ENCODE data around the gene SLC39A11.
"Not testable (repeated sequence)": the region's sequence is repeated elsewhere in the genome, so short reads cannot be mapped to it uniquely, and the experiment has no call there.

The SLC39A11 gene

GRCh38 chr17:72773225-72773624 lies 319.3 kb downstream of the SLC39A11 start:
- DNase-seq = not testable (repeated sequence)

GRCh38 chr17:72772331-72772821 lies 320.1 kb downstream of the SLC39A11 start:
- DNase-seq = no peak

DNA sequence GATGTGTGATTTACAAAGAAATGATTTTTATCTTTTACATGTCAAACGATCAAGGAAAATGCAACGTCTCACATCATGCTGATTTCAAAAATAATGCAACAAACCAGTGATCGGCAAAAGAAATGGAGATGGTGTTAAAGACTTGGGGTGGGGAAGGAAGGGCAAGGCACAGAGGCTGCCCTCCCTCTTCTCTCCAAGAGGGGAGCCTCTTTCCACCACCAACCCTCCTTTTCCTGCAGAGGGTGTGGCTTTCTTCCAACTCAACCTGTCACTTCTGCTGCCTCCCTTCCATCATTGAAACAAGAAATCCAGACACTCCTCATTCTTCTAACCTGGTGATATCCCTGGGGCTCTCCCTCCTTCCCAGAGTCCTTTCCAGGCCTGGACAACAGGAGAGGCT lies 320.8 kb downstream of the SLC39A11 start:
- DNase-seq = no peak

DNA sequence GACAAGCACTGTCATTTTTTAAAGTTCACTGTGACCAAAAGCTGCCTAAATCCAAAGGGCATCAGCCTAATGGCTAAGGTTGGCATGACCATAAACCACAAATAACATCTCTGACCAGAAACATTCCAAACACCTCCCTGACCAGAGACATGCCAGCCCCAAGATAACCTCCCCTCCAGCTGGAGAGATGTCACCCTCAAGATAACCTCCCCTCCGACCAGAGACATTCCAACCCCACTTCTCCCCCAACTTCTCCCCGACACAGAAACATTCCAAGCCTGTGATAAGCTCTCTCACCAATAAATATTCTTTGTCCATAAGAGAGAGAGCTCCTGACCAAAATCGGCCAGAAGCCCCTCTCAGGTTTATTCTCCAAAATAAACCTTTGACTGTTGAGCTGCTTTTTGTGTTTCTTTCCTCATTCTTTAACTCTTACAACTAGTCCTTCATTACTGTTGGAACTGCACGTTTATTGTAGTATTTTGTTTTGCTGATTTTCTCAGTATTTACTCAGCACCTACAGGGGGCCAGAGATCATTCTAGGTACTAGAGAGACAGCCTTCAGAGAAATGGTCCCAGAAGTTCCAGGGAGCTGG lies 325.6 kb downstream of the SLC39A11 start:
- DNase-seq = no peak

DNA sequence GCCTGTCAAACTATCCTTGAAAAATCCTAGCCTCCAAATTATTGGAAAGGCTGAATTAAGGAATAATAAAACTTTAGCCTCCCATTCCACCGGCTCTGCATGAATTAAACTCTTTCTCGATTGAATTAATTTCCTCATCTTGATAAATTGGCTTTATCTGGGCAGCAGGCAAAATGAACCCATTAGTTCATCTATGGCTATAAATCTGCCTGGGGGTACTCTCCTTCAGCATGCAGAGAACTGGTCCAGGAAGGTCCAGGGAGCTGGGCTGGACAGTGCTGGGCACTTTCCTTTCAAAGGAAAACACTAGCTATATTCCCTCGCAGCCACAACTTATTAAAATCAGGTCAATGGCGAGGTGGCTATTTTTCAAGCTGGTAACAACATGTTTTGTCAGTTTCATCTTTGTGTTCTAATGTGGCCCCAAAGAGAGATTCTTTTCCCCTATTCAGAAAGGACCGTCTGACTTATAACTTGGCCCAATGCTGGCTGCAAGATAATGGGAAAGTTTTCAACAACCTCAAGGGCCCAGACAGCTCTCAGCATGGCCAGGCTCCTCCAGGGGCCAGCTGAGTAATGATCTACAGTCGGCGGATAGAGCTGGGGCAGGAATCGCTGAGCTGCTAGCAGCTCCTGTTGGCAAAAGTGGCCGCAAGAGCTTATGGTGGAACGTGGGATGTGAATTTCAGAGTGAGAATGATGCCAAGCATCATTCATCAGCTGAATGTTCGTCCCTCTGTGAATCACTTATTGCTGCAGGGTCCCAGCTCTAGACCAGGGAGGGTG lies 326.9 kb downstream of the SLC39A11 start:
- no peak for DNase-seq

DNA sequence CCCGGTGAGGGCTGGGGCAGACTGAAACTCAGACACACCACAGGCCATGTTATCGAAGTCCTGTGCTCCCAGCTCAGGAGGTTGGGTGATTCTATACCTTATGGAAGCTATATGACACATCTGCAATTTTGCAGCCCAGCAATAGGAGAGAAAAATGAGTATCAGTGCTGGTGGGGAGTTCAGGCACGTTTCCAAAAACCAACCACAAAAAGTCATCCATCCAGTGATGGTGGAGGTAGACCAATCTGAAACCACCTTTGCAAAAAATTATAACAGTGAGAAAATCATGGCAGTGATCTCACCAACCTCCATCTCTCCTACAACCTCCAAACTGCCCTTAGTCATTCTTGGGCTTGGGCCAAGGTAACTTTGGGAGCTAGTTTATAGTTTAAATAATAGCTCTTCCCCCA lies 327.9 kb downstream of the SLC39A11 start:
- no peak for DNase-seq

DNA sequence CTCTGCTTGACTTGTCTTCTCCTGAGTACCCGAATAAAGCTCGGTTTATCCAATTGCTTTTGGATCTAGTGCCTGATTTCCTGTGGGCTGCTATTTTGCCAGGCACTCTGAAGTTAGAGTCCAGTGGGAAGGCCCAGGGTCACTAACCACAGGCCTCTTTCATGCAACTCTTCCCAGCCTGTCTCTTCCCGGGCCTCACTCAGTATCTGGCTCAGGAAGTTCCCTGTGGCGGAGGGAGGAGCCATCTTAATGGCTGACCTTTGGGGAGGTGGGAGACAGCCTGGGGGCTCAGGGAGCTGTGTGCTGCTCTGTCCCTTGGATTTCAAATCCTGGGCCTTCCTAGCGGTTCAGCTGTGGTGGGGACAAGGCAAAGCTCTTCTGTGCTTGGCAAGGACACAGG lies 328.5 kb downstream of the SLC39A11 start:
- no peak for DNase-seq

GRCh38 chr17:72761893-72762575 lies 330.5 kb downstream of the SLC39A11 start:
- not testable (repeated sequence) for DNase-seq

DNA sequence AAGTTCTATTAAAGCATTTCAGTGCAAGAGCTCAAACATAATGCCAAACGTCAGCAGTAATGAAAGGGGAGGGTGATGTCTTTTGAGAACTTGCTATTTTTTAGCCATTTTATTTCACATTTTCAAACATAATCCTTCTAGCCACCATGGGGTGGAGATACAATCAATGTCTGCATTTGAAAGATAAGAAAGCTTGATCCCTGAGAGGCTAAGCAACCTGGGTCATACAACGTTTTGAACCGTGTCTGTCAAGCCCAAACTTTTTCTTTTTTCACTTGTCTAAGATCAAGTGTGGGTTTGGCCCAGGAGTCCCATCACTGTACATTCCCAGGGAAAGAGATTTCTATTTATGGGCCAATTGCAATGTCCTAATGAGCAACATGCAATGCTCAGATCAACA lies 331.1 kb downstream of the SLC39A11 start:
- DNase-seq = no peak

- DNase-seq = no peak
Observed at GRCh38 chr17:72760368-72760767, 332.1 kb downstream of the SLC39A11 start.

DNA sequence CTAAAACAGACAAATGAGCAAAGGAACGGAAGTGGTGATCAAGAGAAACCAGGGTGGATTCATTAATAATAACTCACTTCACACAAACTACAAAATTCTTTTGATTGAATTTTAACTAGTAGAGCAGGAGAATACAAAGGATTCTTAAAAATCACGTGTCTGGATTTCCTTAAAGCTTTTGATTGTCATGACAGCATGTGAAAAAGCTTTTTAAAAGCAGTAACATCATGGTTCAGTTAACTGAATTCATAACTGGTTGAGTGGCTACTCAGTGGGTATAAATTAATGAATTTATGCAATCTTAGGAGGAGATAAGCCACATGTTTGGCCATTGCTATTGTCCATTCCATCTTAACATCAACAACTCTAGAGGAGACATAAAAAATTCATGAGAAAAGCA lies 333.2 kb downstream of the SLC39A11 start:
- no peak for DNase-seq

DNA sequence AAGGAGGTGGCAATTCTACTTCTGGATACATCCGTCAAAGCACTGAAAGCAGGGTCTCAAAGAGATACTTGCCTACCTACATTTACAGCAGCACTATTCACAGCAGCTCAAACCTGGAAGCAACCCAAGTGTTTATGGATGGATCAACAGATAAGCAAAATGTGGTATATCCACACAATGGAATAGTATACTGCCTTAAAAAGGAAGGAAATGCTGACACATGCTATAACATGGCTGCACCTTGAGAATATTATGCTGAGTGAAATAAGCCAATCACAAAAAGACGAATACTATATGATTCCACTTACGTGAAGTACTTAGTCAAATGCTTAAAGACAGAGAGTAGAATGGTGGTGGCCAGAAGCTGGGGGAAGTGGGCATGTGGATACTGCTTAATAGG lies 336.2 kb downstream of the SLC39A11 start:
- no peak for DNase-seq

DNA sequence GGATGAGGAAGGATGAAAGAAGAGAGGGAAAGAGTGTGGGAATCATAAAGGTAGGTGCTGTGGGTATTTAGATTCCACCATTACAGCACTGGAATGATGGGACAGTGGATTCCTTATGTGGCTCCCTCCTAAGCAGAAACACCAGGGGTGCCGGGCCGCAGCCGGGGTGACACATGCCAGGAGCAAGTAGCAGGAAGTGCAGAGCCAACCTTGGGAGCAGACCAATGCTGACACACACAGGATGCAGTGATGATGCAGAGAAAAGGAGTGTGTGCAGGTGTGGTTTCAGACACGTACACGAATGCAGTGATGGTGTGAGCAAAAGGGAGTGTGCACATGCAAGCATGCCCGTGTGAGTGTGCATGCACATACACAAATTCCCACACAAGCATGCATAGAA lies 338.0 kb downstream of the SLC39A11 start:
- DNase-seq = no peak

DNA sequence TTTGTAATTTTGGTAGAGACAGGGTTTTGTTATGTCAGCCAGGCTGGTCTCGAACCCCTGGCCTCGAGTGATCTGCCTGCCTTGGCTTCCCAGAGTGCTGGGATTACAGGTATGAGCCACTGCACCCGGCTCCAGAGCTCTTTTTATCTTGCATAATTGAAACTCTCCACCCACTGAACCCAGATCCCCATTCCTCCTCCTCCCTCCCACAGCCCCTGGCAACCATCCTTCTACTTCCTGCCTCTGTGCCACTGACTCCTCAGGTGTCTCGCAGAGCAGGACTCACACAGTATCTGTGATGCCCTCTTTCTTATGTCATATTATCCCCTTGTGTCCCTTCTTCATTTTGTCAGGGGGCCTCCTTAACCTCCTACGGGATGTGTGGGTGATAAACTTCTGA lies 340.7 kb downstream of the SLC39A11 start:
- no peak for DNase-seq

DNA sequence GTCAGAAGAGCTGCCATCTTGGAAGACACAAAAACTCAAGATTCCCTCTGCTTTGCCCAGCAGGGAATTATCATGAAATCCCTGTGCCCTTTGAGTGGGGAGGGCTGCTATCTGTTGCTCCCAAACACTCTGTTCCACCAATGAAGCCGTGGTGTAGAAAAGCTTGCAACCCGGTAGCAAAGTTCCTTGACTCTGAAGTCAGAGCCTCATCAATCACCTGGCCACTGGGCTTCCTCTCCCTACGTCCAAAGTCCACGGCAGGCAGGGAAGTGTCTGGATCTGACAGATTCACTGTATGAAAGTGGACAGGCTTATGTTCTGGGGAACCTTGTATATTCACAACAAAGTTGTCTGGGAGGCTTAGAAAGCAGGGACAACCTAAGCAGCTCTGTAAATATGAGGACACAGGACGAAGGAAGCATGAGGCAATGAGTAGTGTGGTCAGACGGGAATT lies 343.3 kb downstream of the SLC39A11 start:
- DNase-seq = no peak

GRCh38 chr17:72747501-72747900 lies 345.0 kb downstream of the SLC39A11 start:
- no peak for DNase-seq

DNA sequence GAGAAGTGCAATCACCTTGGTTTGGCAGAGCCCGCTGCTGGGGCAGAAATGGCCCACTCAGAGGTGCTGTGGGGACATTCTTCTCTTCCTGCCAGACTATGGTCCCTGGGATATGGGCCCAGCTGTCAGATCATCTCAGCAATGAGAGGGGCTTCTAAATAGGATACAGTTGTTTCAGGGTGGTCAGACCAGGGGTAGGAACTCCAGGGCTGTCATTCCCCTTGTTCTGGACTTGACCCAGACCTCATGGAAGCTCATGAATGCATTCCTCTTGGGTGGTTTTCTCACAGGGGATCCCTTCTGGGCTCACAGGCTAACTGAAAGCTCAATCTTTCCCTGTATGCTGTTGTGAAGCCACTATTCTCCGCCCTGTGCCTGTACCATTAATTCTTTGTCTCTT lies 347.2 kb downstream of the SLC39A11 start:
- no peak for DNase-seq

DNA sequence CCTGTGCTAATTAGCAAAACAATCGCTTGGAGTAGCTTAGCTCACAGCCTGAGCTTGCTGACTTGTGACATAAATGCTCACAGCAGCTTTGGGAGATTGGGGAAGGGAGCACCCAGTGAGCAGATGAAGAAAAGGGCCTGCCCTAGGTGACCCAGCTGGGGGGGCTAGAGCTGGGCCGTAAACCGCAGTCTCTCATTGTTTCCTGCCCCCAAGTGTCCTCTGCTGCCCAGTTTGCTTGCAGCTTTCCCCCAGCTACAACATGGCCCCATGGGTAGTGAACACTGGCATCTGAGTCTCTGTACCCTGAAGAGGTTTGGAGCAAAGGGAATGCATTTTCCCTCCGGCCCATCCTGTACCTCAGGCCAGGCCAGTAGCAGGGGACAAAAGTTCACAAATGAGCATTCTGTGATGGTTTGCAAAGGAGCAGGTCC lies 349.4 kb downstream of the SLC39A11 start:
- DNase-seq = no peak

GRCh38 chr17:72737151-72737690 lies 355.3 kb downstream of the SLC39A11 start:
- no peak for DNase-seq

GRCh38 chr17:72735592-72735991 lies 356.9 kb downstream of the SLC39A11 start:
- no peak for DNase-seq

- DNase-seq = no peak
Observed at GRCh38 chr17:72735048-72735447, 357.4 kb downstream of the SLC39A11 start.

GRCh38 chr17:72734613-72735012 lies 357.9 kb downstream of the SLC39A11 start:
- DNase-seq = no peak

- DNase-seq = no peak
Observed at GRCh38 chr17:72733619-72734282, 358.7 kb downstream of the SLC39A11 start.
